ENCODE data around the gene ENKUR.

GRCh38 chr10:24950439-24950838, 65.5 kb downstream of the ENKUR start:
- TF ChIP-seq EZH2 (IDR thresholded peaks at IDR 0.05; ENCODE audit: borderline replicate concordance, low read length): no peak
- no peak for TF ChIP-seq CTCF (IDR thresholded peaks at IDR 0.05; ENCODE audit: low read length)

All from OCI-LY1 (cell line).